Natural killer cell (primary cell): ENCODE measurements around the gene LAD1. TPM values are rescaled to one million over a fixed set of nuclear protein-coding genes. Genes with fewer than 3 reads are reported as not detected.

Experiments
- ATAC-seq, 3 donors: fragments of 150-1000 bp in 2 of 3; fragments of 200-7000 bp in 1 of 3; cut with Tn5 transposase; 1 replicate in 1 of 3; 2 replicates in 2 of 3; pipeline ENCODE4 v1.10.0; 2021; ENCODE audit warnings: mild to moderate bottlenecking in 2 of 3, moderate library complexity in 2 of 3
- DNase-seq, 2 donors: peaks; one replicate each; pipeline versions ENCODE4 v3.0.0 to v3.0.0-alpha.2; 2013 to 2021; ENCODE audit warnings: mixed read lengths in 1 of 2
- H3K27ac ChIP-seq: one replicate; pipeline ENCODE4 v1.5.1; 2013; ENCODE audit warnings: mild to moderate bottlenecking, low read length
- H3K27me3 ChIP-seq: one replicate; pipeline ENCODE4 v1.6.1; 2013; ENCODE audit warnings: low read length; ENCODE audit not compliant: control insufficient read depth, insufficient read depth
- H3K36me3 ChIP-seq: one replicate; pipeline ENCODE4 v1.6.1; 2013; ENCODE audit warnings: low read length; ENCODE audit not compliant: control insufficient read depth, insufficient read depth
- H3K4me1 ChIP-seq: one replicate; pipeline ENCODE4 v1.6.1; 2013; ENCODE audit warnings: low read length; ENCODE audit not compliant: control insufficient read depth, insufficient read depth
- H3K4me3 ChIP-seq: one replicate; pipeline ENCODE4 v1.5.1; 2013; ENCODE audit warnings: low read length
- H3K9me3 ChIP-seq: one replicate; pipeline ENCODE4 v1.6.1; 2013; ENCODE audit warnings: low read length; ENCODE audit not compliant: control insufficient read depth, insufficient read depth
- H3K27ac Mint-ChIP-seq, 2 donors: one replicate each; pipeline ENCODE4 v1.8.0; 2022; ENCODE audit warnings: mild to moderate bottlenecking in 2 of 2, mixed read lengths in 2 of 2, moderate library complexity in 1 of 2
- H3K27me3 Mint-ChIP-seq, 2 donors: one replicate each; pipeline ENCODE4 v1.8.0; 2022; ENCODE audit warnings: low read depth in 2 of 2, mixed read lengths in 2 of 2
- H3K36me3 Mint-ChIP-seq: one replicate; pipeline ENCODE4 v1.8.0; 2022; ENCODE audit warnings: mixed read lengths
- H3K4me1 Mint-ChIP-seq, 2 donors: one replicate each; pipeline ENCODE4 v1.8.0; 2022; ENCODE audit warnings: mixed read lengths in 2 of 2
- H3K4me3 Mint-ChIP-seq: one replicate; pipeline ENCODE4 v1.8.0; 2022; ENCODE audit warnings: mild to moderate bottlenecking, moderate library complexity, mixed read lengths
- H3K9me3 Mint-ChIP-seq, 2 donors: one replicate each; pipeline ENCODE4 v1.8.0; 2022; ENCODE audit warnings: mixed read lengths in 2 of 2
- CTCF ChIP-seq: fragments of 200-600 bp; IDR thresholded peaks from one replicate; pipeline ENCODE4 v1.8.0; 2022; ENCODE audit warnings: antibody characterized with exemption
- WGBS: methylation state at CpG from one replicate; pipeline ENCODE4 v1.1.7; 2013; ENCODE audit warnings: missing lambda C conversion rate; ENCODE audit not compliant: insufficient coverage; 5-methylcytosine and 5-hydroxymethylcytosine counted together
- intact Hi-C: fragments of 100-400 bp; cut with micrococcal nuclease; formaldehyde crosslinking; loops from one replicate; pipeline ENCODE4 v1.14.2; 2022
- total RNA-seq, 4 donors: library from RNA; stranded (reverse); fragments of 120-200 nt in 1 of 4; gene quantifications; one replicate each; pipeline versions ENCODE4 v1.2.3 to v1.2.4, GENCODE V29; 2013 to 2022

Gene LAD1
- total RNA-seq, 3 donors from 2014 or later (not counting 1 experiment from before 2014, with no cell fraction given) = 0.68 TPM; not detected in 2

DNA sequence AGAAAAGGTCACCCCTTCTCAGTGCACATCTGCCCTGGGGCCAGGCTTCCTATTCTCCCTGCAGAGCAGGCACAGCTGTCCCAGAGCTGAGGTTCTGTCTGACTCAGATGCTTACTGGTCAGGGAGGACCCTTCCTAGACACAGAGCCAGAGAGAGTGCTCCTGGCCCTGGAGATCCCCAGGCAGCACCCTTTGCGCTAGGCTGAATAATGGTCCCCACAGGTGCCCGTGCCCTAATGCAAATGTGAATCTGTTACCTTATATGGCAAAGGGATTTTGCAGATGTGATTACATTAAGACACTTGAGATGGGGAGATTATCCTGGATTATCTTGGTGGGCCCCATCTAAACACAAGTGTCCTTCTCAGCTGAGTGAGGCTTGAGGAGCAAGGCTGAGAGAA, 25.0 kb upstream of the LAD1 start:
- Mint-ChIP-seq H3K27ac (no peak overlapping the region), H3K9me3 (no peaks in the 10 kb centered on the region), H3K4me3 (no peak overlapping the region), H3K36me3 (no peaks in the 10 kb centered on the region), H3K27me3 (peaks cover 6 to 7% of the 10 kb centered on the region in 2 donors), H3K4me1 (peaks cover 4 to 22% of the 10 kb centered on the region in 2 donors)
- H3K36me3 ChIP-seq = no peaks in the 10 kb centered on the region
- peaks cover 17% of the 10 kb centered on the region for H3K4me1 ChIP-seq
- no peak for TF ChIP-seq CTCF
- WGBS = 86% methylated on average over 2 of the region's 2 CpGs
- H3K9me3 ChIP-seq = no peaks in the 10 kb centered on the region
- intact Hi-C loops = no loop called here
- H3K4me3 ChIP-seq = no peak overlapping the region
- no peak for DNase-seq
- no peak for ATAC-seq
- no peaks in the 10 kb centered on the region for H3K27me3 ChIP-seq
- H3K27ac ChIP-seq = no peak overlapping the region

DNA sequence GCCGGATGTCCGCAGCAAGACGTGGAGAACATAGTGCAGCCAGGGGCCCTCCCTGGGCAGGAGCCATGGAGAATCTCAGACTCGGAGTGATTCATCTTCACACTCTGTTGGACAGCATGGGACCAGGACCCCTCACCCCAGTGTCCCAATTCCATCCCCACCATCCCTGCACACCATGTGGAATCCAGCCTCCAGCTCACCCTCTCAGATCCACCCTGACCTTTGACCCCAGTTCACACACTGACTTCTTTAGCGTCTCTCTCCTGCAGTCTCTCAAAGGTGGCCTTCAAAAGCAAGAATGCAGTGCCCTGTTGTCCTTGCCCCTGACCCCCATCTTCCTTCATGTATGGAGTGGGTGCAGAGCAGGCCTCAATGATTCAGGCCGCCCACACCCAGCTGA, 24.5 kb upstream of the LAD1 start:
- peaks cover under 1 to 10% of the 10 kb centered on the region in 2 donors for H3K27me3 Mint-ChIP-seq
- no peaks in the 10 kb centered on the region for H3K9me3 Mint-ChIP-seq
- H3K4me3 Mint-ChIP-seq = no peak overlapping the region
- no peak for DNase-seq
- ATAC-seq = no peak
- Histone ChIP-seq H3K27me3 (no peaks in the 10 kb centered on the region), H3K4me1 (peaks cover 17% of the 10 kb centered on the region), H3K4me3 (no peak overlapping the region), H3K27ac (no peak overlapping the region), H3K9me3 (no peaks in the 10 kb centered on the region), H3K36me3 (no peaks in the 10 kb centered on the region)
- peaks cover 4 to 22% of the 10 kb centered on the region in 2 donors for H3K4me1 Mint-ChIP-seq
- no peak overlapping the region for H3K27ac Mint-ChIP-seq
- 94% methylated on average over 6 of the region's 6 CpGs for WGBS
- intact Hi-C loops = no loop called here
- H3K36me3 Mint-ChIP-seq = no peaks in the 10 kb centered on the region
- TF ChIP-seq CTCF = no peak

GRCh38 chr1:201422436-201423030, 23.4 kb upstream of the LAD1 start:
- Histone ChIP-seq H3K27me3 (no peaks in the 10 kb centered on the region), H3K4me3 (no peak overlapping the region), H3K4me1 (peaks cover 14% of the 10 kb centered on the region), H3K9me3 (no peaks in the 10 kb centered on the region), H3K36me3 (no peaks in the 10 kb centered on the region), H3K27ac (no peak overlapping the region)
- DNase-seq (no peak), ATAC-seq (no peak)
- Mint-ChIP-seq H3K4me3 (no peak overlapping the region), H3K27me3 (peaks cover 0 to 12% of the 10 kb centered on the region in 2 donors), H3K27ac (no peak overlapping the region), H3K9me3 (no peaks in the 10 kb centered on the region), H3K4me1 (peaks cover 4 to 15% of the 10 kb centered on the region in 2 donors), H3K36me3 (no peaks in the 10 kb centered on the region)
- intact Hi-C loops = no loop called here
- 85% methylated on average over 5 of the region's 6 CpGs for WGBS
- no peak for TF ChIP-seq CTCF

GRCh38 chr1:201422026-201422425, 22.9 kb upstream of the LAD1 start:
- peaks cover 9% of the 10 kb centered on the region for H3K4me1 ChIP-seq
- H3K4me3 Mint-ChIP-seq = no peak overlapping the region

More at GRCh38 chr1:201422026-201422425, 22.9 kb upstream of the LAD1 start:
- peaks cover 0 to 14% of the 10 kb centered on the region in 2 donors for H3K27me3 Mint-ChIP-seq
- ATAC-seq (no peak), DNase-seq (no peak)
- Histone ChIP-seq H3K27ac (no peak overlapping the region), H3K4me3 (no peak overlapping the region), H3K27me3 (no peaks in the 10 kb centered on the region), H3K9me3 (no peaks in the 10 kb centered on the region), H3K36me3 (no peaks in the 10 kb centered on the region)
- peaks cover 4 to 13% of the 10 kb centered on the region in 2 donors for H3K4me1 Mint-ChIP-seq
- WGBS = 70% methylated on average over 3 of the region's 3 CpGs
- TF ChIP-seq CTCF = no peak
- H3K9me3 Mint-ChIP-seq = no peaks in the 10 kb centered on the region
- intact Hi-C loops = no loop called here
- H3K36me3 Mint-ChIP-seq = no peaks in the 10 kb centered on the region
- no peak overlapping the region for H3K27ac Mint-ChIP-seq
